GM19035 (cell line): ENCODE data around the gene ZNF709.
"Not testable (repeated sequence)": the region's sequence is repeated elsewhere in the genome, so short reads cannot be mapped to it uniquely, and the experiment has no call there.

ENCODE experiments used
- ATAC-seq: cut with Tn5 transposase; IDR thresholded peaks from one replicate; pipeline ENCODE4 v1.9.1; 2021; ENCODE audit not compliant: unreplicated experiment

The ZNF709 gene

GRCh38 chr19:12453495-12453894 lies 31.1 kb downstream of the ZNF709 start:
- no peak for ATAC-seq

- no peak for ATAC-seq
Measured at GRCh38 chr19:12450844-12451243, 33.8 kb downstream of the ZNF709 start.

GRCh38 chr19:12448808-12449207 lies 35.8 kb downstream of the ZNF709 start:
- no peak for ATAC-seq

GRCh38 chr19:12440541-12441316 lies 43.9 kb downstream of the ZNF709 start, which contains the start of gene ZNF443:
ZNF443 (minus strand) TSS chr19:12441021; CDS start chr19:12440914, 107 bp downstream.
- peak; percentile 97 for ATAC-seq

- ATAC-seq: not testable (repeated sequence)
Measured at GRCh38 chr19:12439686-12440540, 44.7 kb downstream of the ZNF709 start.

GRCh38 chr19:12430726-12431299 lies 53.8 kb downstream of the ZNF709 start:
- ATAC-seq: not testable (repeated sequence)

- ATAC-seq: no peak
Measured at GRCh38 chr19:12425888-12426274, 58.7 kb downstream of the ZNF709 start.

- ATAC-seq: no peak
Measured at GRCh38 chr19:12425236-12425887, 59.3 kb downstream of the ZNF709 start.

- ATAC-seq: not testable (repeated sequence)
Measured at GRCh38 chr19:12417273-12417672, 67.3 kb downstream of the ZNF709 start.

- ATAC-seq: no peak
Measured at GRCh38 chr19:12411893-12412292, 72.7 kb downstream of the ZNF709 start.
